Nephron (organoid): ENCODE measurements around the gene POLR2H.
"Not testable (repeated sequence)": the region's sequence is repeated elsewhere in the genome, so short reads cannot be mapped to it uniquely, and the experiment has no call there.

ENCODE experiments used
- H3K27ac Mint-ChIP-seq, 3 experiments: 2 replicates each; pipeline ENCODE4 v1.8.0; 2020; ENCODE audit warnings: mixed read lengths in 3 of 3, mild to moderate bottlenecking in 2 of 3, moderate library complexity in 1 of 3
- H3K27me3 Mint-ChIP-seq: 2 replicates; pipeline ENCODE4 v1.8.0; 2021; ENCODE audit warnings: low read depth, mild to moderate bottlenecking, moderate library complexity, mixed read lengths
- H3K36me3 Mint-ChIP-seq: 2 replicates; pipeline ENCODE4 v1.8.0; 2020; ENCODE audit warnings: low read depth, mixed read lengths
- H3K4me1 Mint-ChIP-seq: 2 replicates; pipeline ENCODE4 v1.8.0; 2020; ENCODE audit warnings: mixed read lengths
- H3K4me3 Mint-ChIP-seq, 3 experiments: 2 replicates each; pipeline ENCODE4 v1.8.0; 2020; ENCODE audit warnings: mild to moderate bottlenecking in 3 of 3, mixed read lengths in 3 of 3, moderate library complexity in 2 of 3
- H3K9me3 Mint-ChIP-seq: 2 replicates; pipeline ENCODE4 v1.8.0; 2020; ENCODE audit warnings: mixed read lengths
- TF ChIP-seq, protein P1 (sequence below), 3 experiments: fragments of 200-600 bp; sonication (generic); IDR thresholded peaks; one replicate each; pipeline ENCODE4 v1.5.0; 2021; ENCODE audit warnings: antibody characterized with exemption in 3 of 3; ENCODE audit not compliant: unreplicated experiment in 3 of 3

The POLR2H gene

DNA sequence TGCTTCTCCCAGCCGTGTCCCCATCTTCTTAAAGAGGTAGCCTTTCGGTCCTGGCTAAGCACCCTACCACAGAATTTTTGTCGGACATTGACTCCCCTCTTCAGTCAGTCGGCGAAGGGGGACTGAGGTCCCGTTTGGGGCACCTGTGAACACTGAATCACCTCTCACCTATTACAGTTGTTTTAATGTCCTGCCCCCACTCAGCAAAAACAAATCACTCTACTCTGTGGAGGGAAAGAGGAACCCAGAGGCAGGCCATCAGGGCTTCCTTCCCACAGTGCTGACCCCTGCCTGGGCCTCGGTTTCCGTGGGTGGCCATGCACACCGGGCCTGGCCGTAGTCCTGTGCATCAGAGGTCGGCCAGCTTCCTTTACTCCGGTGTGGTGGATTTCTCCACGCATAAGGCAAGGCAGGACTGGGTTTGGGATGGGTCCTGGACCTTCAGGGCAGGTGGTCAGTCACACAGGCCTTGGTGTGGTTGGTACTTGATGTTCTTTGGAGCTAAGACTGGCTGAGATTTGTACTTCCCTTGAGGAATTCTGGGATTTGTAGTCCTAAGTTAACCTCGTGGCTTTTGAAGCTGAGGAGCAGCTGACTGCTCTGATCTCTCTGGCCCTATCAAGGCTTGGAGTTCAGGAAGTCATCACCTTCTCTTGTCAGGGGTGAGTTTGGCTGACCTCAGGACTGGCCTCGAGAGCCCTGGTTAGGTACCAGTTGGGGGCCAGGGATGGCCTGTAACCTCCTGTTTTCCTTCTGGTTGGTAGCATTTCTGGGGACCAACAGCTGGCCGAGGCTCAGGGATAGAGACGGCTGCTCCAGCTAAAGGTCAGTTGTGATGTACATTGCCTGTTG is 24.7 kb upstream of the POLR2H start:
- Mint-ChIP-seq H3K4me1 (peaks cover 27% of the 10 kb centered on the region), H3K27me3 (peaks cover 3% of the 10 kb centered on the region), H3K9me3 (no peaks in the 10 kb centered on the region), H3K4me3 (peak overlapping the region; percentile 91 to 94 (median 93)), H3K27ac (peak overlapping the region; percentile 89 to 96 (median 90)), H3K36me3 (peaks cover 26% of the 10 kb centered on the region)
- TF ChIP-seq, protein P1, sequence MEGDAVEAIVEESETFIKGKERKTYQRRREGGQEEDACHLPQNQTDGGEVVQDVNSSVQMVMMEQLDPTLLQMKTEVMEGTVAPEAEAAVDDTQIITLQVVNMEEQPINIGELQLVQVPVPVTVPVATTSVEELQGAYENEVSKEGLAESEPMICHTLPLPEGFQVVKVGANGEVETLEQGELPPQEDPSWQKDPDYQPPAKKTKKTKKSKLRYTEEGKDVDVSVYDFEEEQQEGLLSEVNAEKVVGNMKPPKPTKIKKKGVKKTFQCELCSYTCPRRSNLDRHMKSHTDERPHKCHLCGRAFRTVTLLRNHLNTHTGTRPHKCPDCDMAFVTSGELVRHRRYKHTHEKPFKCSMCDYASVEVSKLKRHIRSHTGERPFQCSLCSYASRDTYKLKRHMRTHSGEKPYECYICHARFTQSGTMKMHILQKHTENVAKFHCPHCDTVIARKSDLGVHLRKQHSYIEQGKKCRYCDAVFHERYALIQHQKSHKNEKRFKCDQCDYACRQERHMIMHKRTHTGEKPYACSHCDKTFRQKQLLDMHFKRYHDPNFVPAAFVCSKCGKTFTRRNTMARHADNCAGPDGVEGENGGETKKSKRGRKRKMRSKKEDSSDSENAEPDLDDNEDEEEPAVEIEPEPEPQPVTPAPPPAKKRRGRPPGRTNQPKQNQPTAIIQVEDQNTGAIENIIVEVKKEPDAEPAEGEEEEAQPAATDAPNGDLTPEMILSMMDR (IDR thresholded peaks at IDR 0.05; ENCODE audit: unreplicated experiment in 3 of 3), result no peak

DNA sequence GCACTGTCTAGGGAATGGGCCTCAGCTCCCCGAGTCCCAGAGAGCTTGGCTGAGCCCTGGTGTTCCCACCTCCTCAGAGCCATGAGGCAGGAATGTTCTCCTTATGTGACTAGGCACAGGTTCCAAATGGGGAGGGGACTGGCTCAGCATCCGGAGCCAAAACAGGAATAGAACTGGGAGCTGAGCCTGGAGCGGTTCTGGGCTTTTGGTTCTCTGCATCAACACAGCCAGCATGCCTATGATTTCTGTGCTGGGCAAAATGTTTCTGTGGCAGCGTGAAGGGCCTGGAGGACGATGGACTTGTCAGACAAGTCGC is 24.2 kb upstream of the POLR2H start, which contains the start of gene FAM131A:
FAM131A (plus strand) TSS at position 202 of the 316 bp plus-strand sequence; CDS start at position 233, 31 bp downstream.
- H3K4me1 Mint-ChIP-seq, result peaks cover 27% of the 10 kb centered on the region
- H3K36me3 Mint-ChIP-seq, result peaks cover 22% of the 10 kb centered on the region
- H3K27ac Mint-ChIP-seq, result peak within 1 kb of the TSS; percentile 89 to 96 (median 90)
- peaks cover 3% of the 10 kb centered on the region for H3K27me3 Mint-ChIP-seq
- H3K4me3 Mint-ChIP-seq, result peak within 1 kb of the TSS; percentile 91 to 94 (median 93)
- TF ChIP-seq, protein P1 (IDR thresholded peaks at IDR 0.05; ENCODE audit: unreplicated experiment in 3 of 3), result no peak
- no peaks in the 10 kb centered on the region for H3K9me3 Mint-ChIP-seq

DNA sequence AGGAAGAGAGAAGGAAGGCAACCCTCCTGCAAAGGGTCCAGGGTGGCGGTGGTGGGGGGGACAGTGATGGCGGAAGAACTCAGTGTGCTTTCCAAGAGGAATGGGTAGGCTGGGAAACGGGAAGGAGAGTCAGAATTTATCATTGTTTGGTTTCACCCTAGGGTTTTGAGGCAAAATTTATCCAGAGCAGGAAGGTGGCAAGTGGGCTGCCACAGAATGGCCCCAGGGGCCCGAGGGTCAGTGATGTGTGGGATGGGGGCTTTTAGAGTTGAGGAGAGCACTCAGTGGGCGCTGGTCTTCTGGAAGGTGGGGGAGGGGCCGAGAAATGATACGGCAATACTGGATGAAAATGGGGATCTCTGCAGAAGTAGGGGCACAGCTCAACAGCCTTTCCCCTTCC is 23.5 kb upstream of the POLR2H start:
- peak overlapping the region; percentile 91 to 94 (median 93) for H3K4me3 Mint-ChIP-seq
- peaks cover 27% of the 10 kb centered on the region for H3K4me1 Mint-ChIP-seq
- peaks cover 3% of the 10 kb centered on the region for H3K27me3 Mint-ChIP-seq
- TF ChIP-seq, protein P1 (IDR thresholded peaks at IDR 0.05; ENCODE audit: unreplicated experiment in 3 of 3), result peak in 1 of 3 experiments; percentile 12
- peak overlapping the region; percentile 81 to 96 (median 89) for H3K27ac Mint-ChIP-seq
- H3K36me3 Mint-ChIP-seq, result peaks cover 16% of the 10 kb centered on the region
- no peaks in the 10 kb centered on the region for H3K9me3 Mint-ChIP-seq

DNA sequence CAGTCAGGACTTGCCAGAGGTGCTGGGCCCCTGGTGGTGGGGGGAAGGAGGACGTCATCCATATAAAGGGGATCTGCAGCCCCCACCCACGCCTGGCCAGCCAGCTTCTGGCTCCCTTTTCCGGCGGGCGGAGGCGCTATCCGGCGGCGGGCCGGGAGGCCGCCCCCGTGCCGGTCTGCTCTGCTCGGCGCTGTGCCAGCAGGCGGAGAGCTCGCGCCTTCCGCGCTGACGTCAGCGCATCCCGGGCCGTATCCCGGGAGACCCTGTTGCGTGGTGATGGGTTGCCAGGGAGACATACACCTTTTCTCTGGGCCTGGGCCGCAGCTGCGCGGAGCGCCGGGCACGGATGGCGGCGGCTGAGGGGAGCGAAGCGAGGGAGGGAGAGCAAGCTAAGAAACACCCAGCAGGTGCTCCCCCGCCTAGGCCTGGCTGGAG is 23.0 kb upstream of the POLR2H start:
- H3K27ac Mint-ChIP-seq, result peak overlapping the region; percentile 67 to 96 (median 89)
- H3K27me3 Mint-ChIP-seq, result peaks cover 3% of the 10 kb centered on the region
- no peaks in the 10 kb centered on the region for H3K9me3 Mint-ChIP-seq
- H3K4me1 Mint-ChIP-seq, result peaks cover 32% of the 10 kb centered on the region
- H3K4me3 Mint-ChIP-seq, result peak overlapping the region; percentile 91 to 94 (median 93)
- H3K36me3 Mint-ChIP-seq, result peaks cover 14% of the 10 kb centered on the region
- TF ChIP-seq, protein P1 (IDR thresholded peaks at IDR 0.05; ENCODE audit: unreplicated experiment in 3 of 3), result peak in 2 of 3 experiments; percentile 8 to 10

DNA sequence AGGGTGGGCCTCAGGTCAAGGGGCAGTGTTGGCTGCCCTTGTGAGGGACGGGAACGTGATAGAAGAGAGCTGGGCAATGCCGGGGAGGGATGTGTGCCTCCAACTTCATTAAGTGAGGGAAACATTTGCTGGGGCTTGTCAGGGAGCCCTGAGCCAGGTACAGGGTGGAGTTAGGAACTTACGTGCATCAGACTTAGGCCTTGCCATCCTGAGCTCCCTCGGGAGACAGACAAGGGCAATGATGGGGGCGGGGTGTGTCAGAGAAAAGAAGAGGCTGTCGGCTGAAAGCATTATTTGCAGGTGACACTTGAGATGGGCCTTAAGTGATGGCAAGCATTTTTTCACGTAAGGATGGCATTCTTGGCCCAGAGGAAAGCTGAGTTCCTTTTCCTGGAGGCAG is 22.5 kb upstream of the POLR2H start:
- TF ChIP-seq, protein P1 (IDR thresholded peaks at IDR 0.05; ENCODE audit: unreplicated experiment in 3 of 3), result no peak
- H3K4me1 Mint-ChIP-seq, result peaks cover 33% of the 10 kb centered on the region
- H3K27me3 Mint-ChIP-seq, result peaks cover 3% of the 10 kb centered on the region
- H3K4me3 Mint-ChIP-seq, result peak overlapping the region; percentile 61 to 93 (median 70)
- H3K27ac Mint-ChIP-seq, result peak overlapping the region in 2 of 3 experiments; percentile 52 to 89
- peaks cover 10% of the 10 kb centered on the region for H3K36me3 Mint-ChIP-seq
- H3K9me3 Mint-ChIP-seq, result no peaks in the 10 kb centered on the region

DNA sequence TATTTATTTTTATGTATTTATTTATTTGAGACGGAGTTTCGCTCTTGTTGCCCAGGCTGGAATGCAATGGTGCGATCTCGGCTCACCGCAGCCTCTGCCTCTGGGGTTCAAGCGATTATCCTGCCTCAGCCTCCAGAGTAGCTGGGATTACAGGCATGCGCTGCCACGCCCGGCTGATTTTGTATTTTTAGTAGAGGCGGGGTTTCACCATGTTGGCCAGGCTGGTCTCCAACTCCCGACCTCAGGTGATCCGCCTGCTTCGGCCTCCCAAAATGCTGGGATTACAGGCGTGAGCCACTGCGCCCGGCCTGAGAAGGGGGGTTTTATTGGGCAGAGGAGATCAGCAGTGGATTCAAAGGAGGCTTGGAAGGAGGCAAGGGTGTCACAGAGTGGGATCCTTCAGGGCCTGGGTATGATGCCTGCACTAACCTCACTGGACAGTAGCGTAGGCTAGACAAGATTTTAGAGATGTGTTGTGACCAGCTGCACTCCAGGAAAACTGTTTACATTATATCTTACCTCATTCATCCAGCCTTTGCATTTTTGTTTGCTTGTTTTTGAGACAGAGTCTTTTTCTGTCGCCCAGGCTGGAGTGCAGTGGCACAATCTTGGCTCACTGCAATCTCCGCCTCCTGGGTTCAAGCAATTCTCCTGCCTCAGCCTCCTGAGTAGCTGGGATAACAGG is 21.9 kb upstream of the POLR2H start:
- not testable (repeated sequence) for H3K9me3 Mint-ChIP-seq, H3K36me3 Mint-ChIP-seq, H3K4me3 Mint-ChIP-seq, H3K27me3 Mint-ChIP-seq
- Mint-ChIP-seq H3K27ac (peak overlapping the region in 1 of 3 experiments; percentile 89), H3K4me1 (peaks cover 33% of the 10 kb centered on the region)
